GM18505 (cell line): ENCODE results near the gene ARHGAP18.

Experiments used
- ATAC-seq: cut with Tn5 transposase; IDR thresholded peaks from one replicate; pipeline ENCODE4 v1.9.1; 2021; ENCODE audit not compliant: unreplicated experiment
- POLR2A ChIP-seq: IDR thresholded peaks from 4 replicates; pipeline ENCODE4 v1.6.1; 2011; ENCODE audit warnings: borderline replicate concordance; ENCODE audit not compliant: insufficient read depth, insufficient read length; ENCODE audit errors: extremely low read depth

The ARHGAP18 gene

DNA sequence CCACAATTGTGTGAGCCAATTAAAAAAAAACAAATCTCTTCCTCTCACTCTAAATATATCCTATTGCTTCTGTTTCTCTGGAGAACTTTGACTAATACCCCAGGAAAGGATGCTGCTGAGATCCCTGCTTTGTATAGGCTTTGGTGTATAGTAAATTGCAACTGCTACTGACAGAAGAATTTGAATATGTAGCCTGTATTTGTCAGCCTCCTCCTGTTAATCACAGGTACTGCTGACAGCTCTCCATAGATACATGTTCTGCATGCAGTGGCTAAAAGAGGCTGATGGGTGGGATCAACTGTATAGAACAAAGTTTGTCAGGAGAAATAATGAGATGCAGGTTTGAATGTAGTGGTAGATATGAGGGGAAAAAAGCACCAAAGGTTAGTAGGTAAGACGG, 95.0 kb downstream of the ARHGAP18 start:
- no peak for ATAC-seq
- no peak for TF ChIP-seq POLR2A

DNA sequence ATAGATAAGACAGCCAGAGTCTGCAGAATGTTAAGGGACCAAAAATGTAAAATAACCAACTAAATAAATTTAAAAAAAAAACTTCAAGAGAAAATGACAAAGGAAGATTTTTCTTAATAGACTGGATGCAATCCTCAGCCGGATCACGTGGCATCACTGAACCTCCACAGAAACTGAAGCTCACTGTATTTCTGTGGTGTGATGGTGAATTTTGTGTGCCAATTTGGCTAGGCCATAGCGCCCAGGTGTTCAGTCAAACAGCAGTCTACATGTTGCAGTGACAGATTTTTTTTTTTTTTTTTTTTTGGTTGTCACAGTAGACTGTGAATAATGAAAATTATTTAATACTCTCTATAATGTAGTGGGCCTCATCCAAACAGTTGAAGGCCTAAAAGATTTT, 95.5 kb downstream of the ARHGAP18 start:
- no peak for TF ChIP-seq POLR2A
- no peak for ATAC-seq

DNA sequence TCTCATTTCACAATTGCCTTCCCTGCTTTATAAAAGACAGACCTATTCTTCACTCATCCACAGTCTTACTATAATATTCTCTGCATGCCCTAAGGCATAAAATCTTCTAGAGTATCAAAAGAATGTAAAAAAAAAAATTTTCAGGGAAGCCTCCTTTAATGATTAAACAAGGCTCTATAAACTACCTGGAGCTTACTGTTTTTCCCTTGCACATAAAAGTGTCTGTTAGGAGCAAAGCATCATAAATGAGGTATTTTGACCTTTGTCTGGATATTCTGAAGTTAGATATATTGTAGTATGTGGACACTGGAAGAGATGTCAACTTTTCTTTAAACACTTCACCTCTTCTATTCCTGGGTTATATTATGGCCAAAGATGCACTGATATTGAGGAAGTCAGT, 97.5 kb downstream of the ARHGAP18 start:
- no peak for ATAC-seq
- no peak for TF ChIP-seq POLR2A

DNA sequence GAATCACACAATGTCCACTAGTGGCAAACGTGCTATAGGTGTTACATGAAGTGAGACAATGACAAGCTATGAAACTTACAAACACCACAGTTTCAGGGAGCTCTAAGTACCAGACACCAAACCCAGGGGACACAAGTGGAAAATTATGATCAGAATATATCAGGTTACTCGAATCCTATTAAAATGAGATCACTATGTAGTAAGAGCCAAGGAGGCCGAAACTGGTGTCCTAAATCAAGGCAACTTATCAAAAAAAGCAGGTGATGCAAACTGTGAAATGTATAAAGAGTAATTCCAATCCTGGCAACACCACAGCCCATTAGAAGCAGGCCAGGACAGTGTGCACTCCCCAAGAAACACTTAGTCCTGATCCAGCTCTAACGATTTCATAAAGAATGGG, 100.3 kb downstream of the ARHGAP18 start:
- ATAC-seq: no peak
- no peak for TF ChIP-seq POLR2A

DNA sequence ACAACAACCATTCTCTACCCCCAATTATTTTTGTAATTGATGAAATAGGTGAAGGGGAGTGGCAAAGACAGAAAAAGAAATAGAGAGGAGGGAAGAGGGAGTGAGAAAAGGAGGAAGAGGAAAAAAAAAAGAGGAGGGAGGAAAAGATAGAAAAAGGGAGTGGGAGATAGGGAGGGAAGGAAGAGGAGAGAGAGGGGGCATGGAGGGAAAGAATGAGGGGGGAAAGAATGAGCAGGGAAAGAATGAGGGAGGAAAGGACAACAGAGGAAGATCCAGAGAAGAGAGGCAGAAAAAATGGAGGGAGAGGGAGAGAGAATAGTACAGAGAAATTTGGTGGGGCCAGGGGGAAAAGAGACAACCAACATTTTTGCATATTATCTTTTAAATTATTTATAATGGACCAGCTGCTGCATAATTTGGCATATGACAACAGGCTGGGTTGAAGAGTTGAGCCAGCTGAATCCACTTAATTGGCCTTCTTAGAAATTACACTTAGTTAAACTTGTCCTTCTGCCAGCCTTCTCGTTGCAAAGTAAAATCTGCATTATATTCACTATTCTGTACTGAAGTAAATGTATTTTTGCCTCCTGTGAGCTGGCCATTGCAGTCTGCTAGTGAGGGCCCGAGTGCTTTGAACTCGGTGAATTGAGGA, 101.0 kb downstream of the ARHGAP18 start:
- no peak for ATAC-seq
- no peak for TF ChIP-seq POLR2A

DNA sequence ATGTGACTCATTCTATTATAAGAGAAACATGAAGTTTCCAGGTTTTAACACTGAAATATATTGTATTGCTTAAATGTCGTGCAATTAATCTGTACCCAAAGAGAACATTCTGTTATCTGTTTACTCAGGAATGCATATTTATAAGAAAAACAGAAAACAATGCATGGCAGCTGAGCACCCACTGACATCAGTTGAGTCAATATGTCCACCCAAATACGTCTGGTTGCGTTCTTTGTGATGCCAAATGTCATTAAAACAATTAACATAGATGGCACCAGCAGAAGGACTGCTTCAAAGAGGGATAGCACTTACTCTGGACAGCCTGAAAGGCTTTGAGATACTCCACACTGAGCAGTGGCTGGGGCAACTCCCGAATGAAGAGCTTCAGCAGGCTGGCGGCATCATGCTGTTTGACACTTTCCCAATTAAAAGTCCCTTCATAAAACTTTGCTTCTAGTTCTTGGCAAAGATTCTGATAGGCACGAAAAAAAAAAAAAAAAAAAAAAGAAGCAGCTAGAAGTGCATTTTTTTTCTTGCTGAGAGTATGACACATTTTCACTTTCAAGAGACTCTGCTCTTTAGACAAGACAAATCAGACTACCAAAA, 102.3 kb downstream of the ARHGAP18 start:
- no peak for ATAC-seq
- no peak for TF ChIP-seq POLR2A

DNA sequence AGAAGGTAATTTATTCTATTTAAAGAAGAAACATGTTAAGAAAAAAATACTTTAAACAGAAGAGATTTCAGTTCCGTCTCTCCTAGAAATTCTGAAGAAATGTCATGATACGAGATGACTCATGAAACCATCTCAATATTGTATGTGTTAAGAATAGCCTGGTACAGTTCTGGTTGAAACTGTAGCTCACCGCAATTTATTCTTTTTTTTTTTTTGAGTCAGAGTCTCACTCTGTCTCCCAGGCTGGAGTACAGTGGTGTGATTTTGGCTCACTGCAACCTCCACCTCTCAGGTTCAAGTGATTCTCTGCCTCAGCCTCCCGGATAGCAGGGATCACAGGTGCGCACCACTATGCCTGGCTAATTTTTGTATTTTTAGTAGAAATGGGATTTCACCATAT, 103.3 kb downstream of the ARHGAP18 start:
- ATAC-seq: no peak
- TF ChIP-seq POLR2A: no peak

DNA sequence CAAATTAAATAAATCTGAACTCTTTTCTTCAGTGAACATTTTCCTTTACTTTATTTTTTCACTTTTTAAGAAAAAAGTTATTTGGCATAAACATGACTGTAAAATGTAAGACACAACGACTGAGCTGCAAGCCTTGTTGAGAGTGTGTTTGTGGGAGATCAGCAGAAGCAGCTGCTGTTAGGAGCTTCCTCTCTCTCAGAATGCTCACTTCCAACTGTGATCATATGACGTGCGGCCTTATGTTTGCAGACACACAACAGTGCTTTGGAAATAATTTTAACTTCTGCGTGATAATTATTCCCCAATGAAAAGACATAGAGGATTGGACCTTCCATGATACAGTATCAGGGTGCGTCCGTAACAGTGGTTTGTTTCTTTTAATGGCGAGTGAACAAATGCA, 104.0 kb downstream of the ARHGAP18 start:
- TF ChIP-seq POLR2A: no peak
- no peak for ATAC-seq

DNA sequence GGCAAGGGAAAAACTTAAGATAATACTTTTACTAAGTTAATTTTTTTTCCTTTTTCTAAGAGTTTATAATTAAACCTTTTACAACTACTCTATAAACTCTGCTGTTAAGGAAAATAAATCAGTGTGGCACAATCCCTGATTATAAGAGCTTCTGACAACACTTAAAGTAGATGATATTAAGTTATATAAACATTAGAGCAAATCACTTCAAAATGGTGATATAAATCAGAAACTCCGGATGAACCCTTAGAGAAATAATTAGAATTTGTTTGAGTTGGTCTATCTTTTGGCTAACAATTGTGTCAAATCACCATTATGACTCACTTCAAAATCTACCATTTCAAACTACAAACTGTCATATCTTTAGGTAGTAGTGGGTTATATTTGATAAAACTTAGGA, 104.9 kb downstream of the ARHGAP18 start:
- ATAC-seq: no peak

DNA sequence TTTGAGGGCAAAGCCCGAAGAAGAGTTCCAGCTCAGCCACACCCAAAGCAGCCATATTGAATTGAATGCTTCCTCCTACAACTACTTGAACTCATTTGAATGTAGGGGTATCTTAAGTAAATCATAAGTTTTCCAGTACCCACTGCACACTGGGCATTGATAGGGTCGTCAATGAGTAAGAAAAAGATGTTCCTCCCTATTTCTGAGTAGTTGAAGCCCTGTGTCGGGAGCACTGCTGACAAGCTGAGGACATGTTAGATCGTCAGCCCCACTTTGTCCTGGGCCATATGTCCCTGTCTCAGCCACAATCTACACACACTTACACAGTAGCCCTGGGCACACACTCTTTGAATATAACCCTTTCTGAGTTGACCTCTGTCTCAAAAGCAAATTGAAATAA, 105.7 kb downstream of the ARHGAP18 start:
- no peak for TF ChIP-seq POLR2A
- no peak for ATAC-seq

More for the DNA sequence above, 104.9 kb downstream of the ARHGAP18 start:
- no peak for TF ChIP-seq POLR2A

DNA sequence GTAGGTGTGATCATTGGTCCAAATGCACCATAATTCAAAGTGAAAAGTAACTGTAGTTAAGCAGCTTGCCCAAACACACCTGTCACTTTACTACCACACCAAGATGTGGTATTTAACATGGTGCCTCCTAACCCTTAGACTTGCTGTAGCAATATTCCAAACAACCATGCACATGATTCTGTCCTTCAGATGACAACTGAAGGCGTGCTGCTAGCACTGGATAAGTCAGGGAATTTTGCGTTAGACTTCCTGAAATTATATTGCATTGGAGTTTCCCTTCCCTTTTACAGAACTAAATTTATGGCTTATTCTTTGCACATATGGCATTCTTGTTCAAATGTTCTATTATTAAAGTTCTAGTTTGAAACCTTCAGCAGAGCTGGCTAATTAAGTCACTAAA, 106.2 kb downstream of the ARHGAP18 start:
- no peak for TF ChIP-seq POLR2A
- ATAC-seq: no peak

DNA sequence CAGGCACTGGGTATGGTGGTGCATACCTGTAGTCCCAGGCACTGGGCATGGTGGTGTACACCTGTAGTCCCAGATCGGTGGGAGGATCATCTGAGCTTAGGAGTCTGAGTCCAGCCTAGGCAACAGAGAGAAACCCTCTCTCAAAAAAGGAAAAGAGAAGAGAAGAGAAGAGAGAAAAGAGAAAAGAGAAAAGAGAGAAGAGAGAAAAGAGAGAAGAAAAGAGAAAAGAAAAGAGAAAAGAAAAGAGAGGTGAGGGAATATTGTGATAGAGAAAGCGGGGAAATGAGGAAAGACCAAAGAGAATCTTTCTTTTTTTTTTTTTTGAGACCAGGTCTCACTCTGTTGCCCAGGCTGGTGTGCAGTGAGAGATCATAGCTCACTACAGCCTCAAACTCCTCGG, 108.7 kb downstream of the ARHGAP18 start:
- no peak for TF ChIP-seq POLR2A
- no peak for ATAC-seq

DNA sequence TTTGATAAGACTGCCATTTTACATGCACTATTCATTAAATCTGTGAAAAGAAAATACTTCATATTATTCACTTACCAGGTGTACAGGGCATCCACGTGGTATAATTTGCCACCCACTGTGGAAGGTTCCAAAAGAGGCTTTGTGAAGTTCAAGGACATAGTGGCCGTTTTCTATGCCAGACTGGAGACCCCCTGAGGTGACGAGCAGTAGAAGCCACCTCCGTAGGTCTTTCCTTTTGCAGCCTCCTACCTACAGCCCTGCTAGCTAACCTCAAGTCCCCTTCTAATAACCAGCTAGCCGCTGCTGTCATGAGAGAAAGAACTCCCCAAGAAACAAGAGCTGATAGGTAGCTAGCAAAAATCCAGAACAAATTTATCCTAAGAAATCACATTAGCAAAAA, 110.5 kb downstream of the ARHGAP18 start:
- no peak for ATAC-seq
- no peak for TF ChIP-seq POLR2A
